WERI-Rb-1 (cell line): ENCODE data around the gene CIRBP.

Experiments used
- DNase-seq: peaks from one replicate; pipeline ENCODE4 v3.0.0-alpha.2; 2020
- H3K27ac ChIP-seq: fragments of 250-450 bp; sonication (Bioruptor Pico); 2 replicates; pipeline ENCODE4 v1.5.1; 2020; ENCODE audit warnings: mild to moderate bottlenecking, moderate library complexity
- H3K27me3 ChIP-seq: fragments of 250-450 bp; sonication (Bioruptor Pico); 2 replicates; pipeline ENCODE4 v1.5.1; 2021; ENCODE audit warnings: mild to moderate bottlenecking, low read depth, moderate library complexity; ENCODE audit not compliant: insufficient read depth, severe bottlenecking
- H3K36me3 ChIP-seq: fragments of 250-450 bp; sonication (Bioruptor Pico); 2 replicates; pipeline ENCODE4 v1.5.1; 2020; ENCODE audit warnings: mild to moderate bottlenecking, moderate library complexity
- H3K4me3 ChIP-seq: 2 replicates; pipeline ENCODE4 v1.5.1; 2011; ENCODE audit warnings: low read depth, mild to moderate bottlenecking, control low read depth, low read length
- H3K9me3 ChIP-seq: fragments of 250-450 bp; sonication (Bioruptor Pico); 2 replicates; pipeline ENCODE4 v1.5.1; 2021; ENCODE audit warnings: mild to moderate bottlenecking, moderate library complexity; ENCODE audit not compliant: severe bottlenecking
- CTCF ChIP-seq: IDR thresholded peaks from 2 replicates; pipeline ENCODE4 v1.5.1; 2011; ENCODE audit warnings: low read depth, mild to moderate bottlenecking, control low read depth, inconsistent platforms, low read length

The CIRBP gene

GRCh38 chr19:1269065-1269477, at the start of gene CIRBP:
Gene CIRBP, plus strand, starts transcription at chr19:1269332. Its CDS starts 1,602 bp downstream, at chr19:1270934.
- Histone ChIP-seq H3K4me3 (peak within 1 kb of the TSS; percentile 76), H3K27ac (peak within 1 kb of the TSS; percentile 93), H3K27me3 (no peaks in the 10 kb centered on the region), H3K9me3 (no peaks in the 10 kb centered on the region), H3K36me3 (peaks cover 44% of the 10 kb centered on the region)
- TF ChIP-seq CTCF = no peak
- DNase-seq = peak; percentile 99

- H3K9me3 ChIP-seq = no peaks in the 10 kb centered on the region
- H3K4me3 ChIP-seq = no peak overlapping the region
- peaks cover 55% of the 10 kb centered on the region for H3K36me3 ChIP-seq
- TF ChIP-seq CTCF = no peak
- DNase-seq = no peak
- H3K27ac ChIP-seq = peak overlapping the region; percentile 52; the same call in 1 of the 2 replicates
- no peaks in the 10 kb centered on the region for H3K27me3 ChIP-seq
Observed at GRCh38 chr19:1219786-1220476, 49.2 kb upstream of the CIRBP start.

- H3K27me3 ChIP-seq = no peaks in the 10 kb centered on the region
- peak; percentile 90 for DNase-seq
- H3K36me3 ChIP-seq = peaks cover 56% of the 10 kb centered on the region
- TF ChIP-seq CTCF = peak; percentile 84
- H3K9me3 ChIP-seq = no peaks in the 10 kb centered on the region
- no peak overlapping the region for H3K4me3 ChIP-seq
- peak overlapping the region; percentile 52 for H3K27ac ChIP-seq
Observed at GRCh38 chr19:1220477-1220930, 48.6 kb upstream of the CIRBP start.

- Histone ChIP-seq H3K27ac (peak overlapping the region; percentile 52), H3K27me3 (no peaks in the 10 kb centered on the region), H3K9me3 (no peaks in the 10 kb centered on the region), H3K4me3 (no peak overlapping the region), H3K36me3 (peaks cover 64% of the 10 kb centered on the region)
- peak; percentile 92 for TF ChIP-seq CTCF
- DNase-seq = peak; percentile 78
Observed at GRCh38 chr19:1220976-1221903, 47.9 kb upstream of the CIRBP start.

GRCh38 chr19:1221904-1222255, 47.3 kb upstream of the CIRBP start:
- H3K36me3 ChIP-seq = peaks cover 68% of the 10 kb centered on the region
- peak overlapping the region; percentile 52 for H3K27ac ChIP-seq
- no peak for TF ChIP-seq CTCF
- no peak for DNase-seq
- no peaks in the 10 kb centered on the region for H3K9me3 ChIP-seq
- no peaks in the 10 kb centered on the region for H3K27me3 ChIP-seq
- H3K4me3 ChIP-seq = no peak overlapping the region
